Mesenchymal stem cell (in vitro differentiated cells and primary cell): ENCODE results near the gene SEPTIN10.
"Not testable (repeated sequence)": the region's sequence is repeated elsewhere in the genome, so short reads cannot be mapped to it uniquely, and the experiment has no call there.

ENCODE experiments used
- DNase-seq: peaks from one replicate; pipeline ENCODE4 v3.0.0-alpha.2; 2013
- H2AFZ ChIP-seq: one replicate; pipeline ENCODE4 v1.6.1; 2013; ENCODE audit warnings: low read depth, mild to moderate bottlenecking, control low read depth, inconsistent platforms, low read length, moderate library complexity
- H2AK5ac ChIP-seq: 2 replicates; pipeline ENCODE4 v1.6.1; 2013; ENCODE audit warnings: low read length, moderate library complexity, mild to moderate bottlenecking, inconsistent platforms; ENCODE audit not compliant: severe bottlenecking
- H2BK120ac ChIP-seq: one replicate; pipeline ENCODE4 v1.6.1; 2013; ENCODE audit warnings: low read depth, mild to moderate bottlenecking, inconsistent platforms, low read length, moderate library complexity
- H2BK12ac ChIP-seq, 2 experiments: one replicate each; pipeline ENCODE4 v1.6.1; 2013; ENCODE audit warnings: inconsistent platforms in 2 of 2, low read length in 2 of 2, mild to moderate bottlenecking in 2 of 2, moderate library complexity in 2 of 2, control low read depth in 1 of 2
- H2BK15ac ChIP-seq: one replicate; pipeline ENCODE4 v1.6.1; 2013; ENCODE audit warnings: mild to moderate bottlenecking, low read depth, inconsistent platforms; ENCODE audit not compliant: poor library complexity, severe bottlenecking
- H2BK5ac ChIP-seq: 2 replicates; pipeline ENCODE4 v1.6.1; 2013; ENCODE audit warnings: low read depth, mild to moderate bottlenecking, low read length, control low read depth, inconsistent platforms; ENCODE audit not compliant: poor library complexity, severe bottlenecking
- H3K14ac ChIP-seq, 2 experiments: one replicate each; pipeline ENCODE4 v1.6.1; 2013; ENCODE audit warnings: inconsistent platforms in 2 of 2, low read length in 2 of 2, control low read depth in 1 of 2, mild to moderate bottlenecking in 1 of 2, moderate library complexity in 1 of 2
- H3K18ac ChIP-seq, 2 experiments: one replicate each; pipeline ENCODE4 v1.6.1; 2013; ENCODE audit warnings: inconsistent platforms in 2 of 2, low read length in 2 of 2, control low read depth in 1 of 2, low read depth in 1 of 2, mild to moderate bottlenecking in 1 of 2
- H3K23ac ChIP-seq, 2 experiments: one replicate each; pipeline ENCODE4 v1.6.1; 2013; ENCODE audit warnings: inconsistent platforms in 2 of 2, low read length in 2 of 2, mild to moderate bottlenecking in 2 of 2, moderate library complexity in 2 of 2, control low read depth in 1 of 2
- H3K27ac ChIP-seq: 2 replicates; pipeline ENCODE4 v1.5.1; 2013; ENCODE audit warnings: mild to moderate bottlenecking, moderate library complexity, low read length, control low read depth, inconsistent platforms; ENCODE audit not compliant: poor library complexity, severe bottlenecking
- H3K27me3 ChIP-seq, 2 experiments: 2 replicates each; pipeline versions ENCODE4 v1.6.1 to v1.7.0; 2013; ENCODE audit warnings: low read length in 2 of 2, mild to moderate bottlenecking in 2 of 2, moderate library complexity in 2 of 2, control low read depth in 1 of 2, inconsistent platforms in 1 of 2; ENCODE audit not compliant: control insufficient read depth in 1 of 2, insufficient read depth in 1 of 2
- H3K36me3 ChIP-seq, 2 experiments: 2 replicates each; pipeline versions ENCODE4 v1.6.1 to v1.7.0; 2013; ENCODE audit warnings: low read length in 2 of 2, control low read depth in 1 of 2, inconsistent platforms in 1 of 2, low read depth in 1 of 2, mild to moderate bottlenecking in 1 of 2; ENCODE audit not compliant: insufficient read depth in 2 of 2, control insufficient read depth in 1 of 2
- H3K4ac ChIP-seq, 2 experiments: one replicate each; pipeline ENCODE4 v1.6.1; 2013; ENCODE audit warnings: inconsistent platforms in 2 of 2, low read length in 2 of 2, mild to moderate bottlenecking in 2 of 2, moderate library complexity in 2 of 2, control low read depth in 1 of 2, low read depth in 1 of 2
- H3K4me1 ChIP-seq: 2 replicates; pipeline ENCODE4 v1.6.1; 2013; ENCODE audit warnings: low read depth, low read length, control low read depth; ENCODE audit not compliant: control insufficient read depth, insufficient read depth
- H3K4me2 ChIP-seq: 2 replicates; pipeline ENCODE4 v1.6.1; 2013; ENCODE audit warnings: low read length, mild to moderate bottlenecking, inconsistent platforms; ENCODE audit not compliant: poor library complexity, severe bottlenecking
- H3K4me3 ChIP-seq, 2 experiments: 2 replicates each; pipeline versions ENCODE4 v1.5.1 to v1.7.0; 2013; ENCODE audit warnings: low read length in 2 of 2, mild to moderate bottlenecking in 2 of 2, control low read depth in 1 of 2, low read depth in 1 of 2; ENCODE audit not compliant: insufficient read depth in 1 of 2
- H3K79me1 ChIP-seq: replicated peaks from 2 replicates; pipeline ENCODE4 v1.6.1; 2013; ENCODE audit warnings: mild to moderate bottlenecking, control low read depth, low read length, inconsistent platforms; ENCODE audit not compliant: poor library complexity, severe bottlenecking
- H3K9ac ChIP-seq: 2 replicates; pipeline ENCODE4 v1.7.0; 2013; ENCODE audit warnings: mild to moderate bottlenecking, low read length, moderate library complexity
- H3K9me3 ChIP-seq: 2 replicates; pipeline ENCODE4 v1.7.0; 2013; ENCODE audit warnings: mild to moderate bottlenecking, low read length; ENCODE audit not compliant: control insufficient read depth
- H4K8ac ChIP-seq: one replicate; pipeline ENCODE4 v1.6.1; 2013; ENCODE audit warnings: inconsistent platforms, mild to moderate bottlenecking, low read length, moderate library complexity
- H4K91ac ChIP-seq: one replicate; pipeline ENCODE4 v1.6.1; 2013; ENCODE audit warnings: mild to moderate bottlenecking, low read length, inconsistent platforms
- WGBS: methylation state at CpG from one replicate; pipeline ENCODE4 v1.1.7; 2013; ENCODE audit warnings: mixed read lengths; 5-methylcytosine and 5-hydroxymethylcytosine counted together

Gene SEPTIN10

DNA sequence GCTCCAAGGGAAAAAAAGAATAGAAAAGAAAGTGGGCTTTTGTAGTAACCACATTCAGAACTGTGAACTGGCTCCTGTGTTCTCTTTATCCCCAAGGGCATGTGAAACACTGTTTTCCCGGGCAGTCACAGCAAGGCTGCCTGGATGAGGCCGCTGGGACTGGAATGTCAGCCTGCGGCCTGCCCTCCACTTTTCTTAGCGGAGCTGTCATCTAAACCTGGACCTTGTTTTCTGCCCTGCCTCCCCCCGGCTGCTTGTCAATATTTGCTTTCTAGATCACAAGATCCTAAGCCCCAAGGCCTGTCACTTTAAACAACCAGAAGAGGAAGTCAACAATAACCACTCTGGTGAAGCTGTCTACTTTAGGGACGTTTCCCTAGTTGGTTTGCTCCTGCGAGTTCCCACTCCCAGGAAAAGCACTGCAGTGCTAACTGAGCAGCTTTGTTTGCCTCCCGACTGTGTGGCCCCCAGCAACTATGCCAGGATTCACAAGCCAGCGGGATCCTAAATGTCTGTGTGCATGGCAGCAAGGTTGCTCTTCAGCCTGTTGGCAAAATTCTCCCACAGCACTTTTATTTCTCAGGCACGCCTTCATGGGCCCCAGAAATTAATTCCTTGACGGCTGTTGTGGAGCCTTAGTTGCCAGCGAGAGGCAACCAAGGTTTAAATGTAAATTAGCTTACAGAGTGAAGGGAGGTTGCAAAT lies 31.0 kb upstream of the SEPTIN10 start:
- peak overlapping the region; percentile 32 for H3K27ac ChIP-seq
- no peaks in the 10 kb centered on the region for H3K27me3 ChIP-seq
- no peak overlapping the region for H3K23ac ChIP-seq
- H2AFZ ChIP-seq = peak overlapping the region; percentile 48
- H3K79me1 ChIP-seq = no peaks in the 10 kb centered on the region
- peaks cover 8% of the 10 kb centered on the region for H3K4me1 ChIP-seq
- peak overlapping the region in 1 of 2 experiments; percentile 19 for H3K14ac ChIP-seq
- H2BK15ac ChIP-seq = no peak overlapping the region
- H3K4me2 ChIP-seq = no peak overlapping the region
- 17% methylated on average over 10 of the region's 12 CpGs for WGBS
- H2BK5ac ChIP-seq = no peak overlapping the region
- H3K18ac ChIP-seq = peak overlapping the region in 1 of 2 experiments; percentile 9
- peak overlapping the region in 1 of 2 experiments; percentile 38 for H3K4me3 ChIP-seq
- DNase-seq = peak; percentile 45
- peak overlapping the region; percentile 35 to 49 for H3K4ac ChIP-seq
- peak overlapping the region; percentile 38 for H2BK120ac ChIP-seq
- peak overlapping the region; percentile 56 for H3K9ac ChIP-seq
- H4K91ac ChIP-seq = peak overlapping the region; percentile 57
- peak overlapping the region; percentile 81 for H4K8ac ChIP-seq
- H2AK5ac ChIP-seq = no peak overlapping the region
- H3K36me3 ChIP-seq = no peaks in the 10 kb centered on the region
- no peaks in the 10 kb centered on the region for H3K9me3 ChIP-seq
- no peak overlapping the region for H2BK12ac ChIP-seq

DNA sequence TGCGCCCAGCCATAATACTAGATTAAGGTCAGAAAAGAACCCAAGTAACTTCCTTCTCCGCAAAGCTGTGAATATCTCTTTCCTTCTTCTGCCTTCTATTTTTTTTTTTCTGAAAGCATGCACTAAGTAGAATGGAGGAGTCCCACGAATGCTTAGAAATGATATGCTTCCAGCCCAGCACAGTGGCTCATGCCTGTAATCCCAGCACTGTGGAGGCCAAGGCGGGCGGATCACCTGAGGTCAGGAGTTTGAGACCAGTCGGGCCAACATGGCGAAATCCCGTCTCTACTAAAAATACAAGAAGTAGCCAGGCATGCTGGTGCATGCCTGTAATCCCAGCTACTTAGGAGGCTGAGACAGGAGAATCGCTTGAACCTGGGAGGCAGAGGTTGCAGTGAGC lies 26.2 kb upstream of the SEPTIN10 start:
- H3K4ac ChIP-seq, H2AK5ac ChIP-seq, H3K79me1 ChIP-seq, H3K9me3 ChIP-seq, H4K91ac ChIP-seq, H3K14ac ChIP-seq, H3K23ac ChIP-seq, DNase-seq, H2BK12ac ChIP-seq, H2BK120ac ChIP-seq, H2AFZ ChIP-seq, H3K9ac ChIP-seq, H3K4me2 ChIP-seq, H3K4me1 ChIP-seq, H3K27me3 ChIP-seq, H3K18ac ChIP-seq, H2BK5ac ChIP-seq, H3K36me3 ChIP-seq, H2BK15ac ChIP-seq, H3K4me3 ChIP-seq, H3K27ac ChIP-seq: not testable (repeated sequence)
- 97% methylated on average over 8 of the region's 9 CpGs for WGBS
- H4K8ac ChIP-seq = peak overlapping the region; percentile 28

DNA sequence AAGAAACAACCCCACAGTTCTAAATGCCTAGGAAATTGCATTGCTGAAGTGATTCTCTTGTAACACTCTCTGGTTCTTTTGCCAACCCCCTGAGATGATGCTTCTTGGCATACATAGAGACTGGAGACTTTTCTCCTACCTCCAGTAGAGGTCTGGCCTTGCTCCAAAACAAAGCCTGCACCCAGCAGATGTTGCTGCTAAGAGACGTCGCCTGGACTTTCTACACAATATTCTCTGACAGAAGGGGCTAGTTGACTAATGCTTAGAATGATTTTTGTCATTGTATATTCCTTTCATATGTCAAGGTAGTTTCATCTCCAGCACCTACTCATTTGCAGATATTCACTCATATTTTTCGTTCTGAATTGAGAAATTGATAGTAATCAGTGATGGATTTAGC lies 25.0 kb upstream of the SEPTIN10 start:
- no peak overlapping the region for H2BK12ac ChIP-seq
- no peak overlapping the region for H3K14ac ChIP-seq
- H2BK120ac ChIP-seq = no peak overlapping the region
- H3K36me3 ChIP-seq = no peaks in the 10 kb centered on the region
- no peak overlapping the region for H3K4me2 ChIP-seq
- H2AFZ ChIP-seq = no peak overlapping the region
- no peak overlapping the region for H3K9ac ChIP-seq
- H2AK5ac ChIP-seq = no peak overlapping the region
- H3K4me1 ChIP-seq = no peaks in the 10 kb centered on the region
- no peaks in the 10 kb centered on the region for H3K79me1 ChIP-seq
- H4K91ac ChIP-seq = no peak overlapping the region
- H3K27me3 ChIP-seq = no peaks in the 10 kb centered on the region
- H2BK5ac ChIP-seq = no peak overlapping the region
- no peak for DNase-seq
- 60% methylated on average over 1 of the region's 3 CpGs for WGBS
- H4K8ac ChIP-seq = no peak overlapping the region
- H3K4ac ChIP-seq = no peak overlapping the region
- no peak overlapping the region for H3K23ac ChIP-seq
- no peak overlapping the region for H3K18ac ChIP-seq
- no peaks in the 10 kb centered on the region for H3K9me3 ChIP-seq
- H2BK15ac ChIP-seq = no peak overlapping the region
- H3K4me3 ChIP-seq = no peak overlapping the region
- no peak overlapping the region for H3K27ac ChIP-seq

DNA sequence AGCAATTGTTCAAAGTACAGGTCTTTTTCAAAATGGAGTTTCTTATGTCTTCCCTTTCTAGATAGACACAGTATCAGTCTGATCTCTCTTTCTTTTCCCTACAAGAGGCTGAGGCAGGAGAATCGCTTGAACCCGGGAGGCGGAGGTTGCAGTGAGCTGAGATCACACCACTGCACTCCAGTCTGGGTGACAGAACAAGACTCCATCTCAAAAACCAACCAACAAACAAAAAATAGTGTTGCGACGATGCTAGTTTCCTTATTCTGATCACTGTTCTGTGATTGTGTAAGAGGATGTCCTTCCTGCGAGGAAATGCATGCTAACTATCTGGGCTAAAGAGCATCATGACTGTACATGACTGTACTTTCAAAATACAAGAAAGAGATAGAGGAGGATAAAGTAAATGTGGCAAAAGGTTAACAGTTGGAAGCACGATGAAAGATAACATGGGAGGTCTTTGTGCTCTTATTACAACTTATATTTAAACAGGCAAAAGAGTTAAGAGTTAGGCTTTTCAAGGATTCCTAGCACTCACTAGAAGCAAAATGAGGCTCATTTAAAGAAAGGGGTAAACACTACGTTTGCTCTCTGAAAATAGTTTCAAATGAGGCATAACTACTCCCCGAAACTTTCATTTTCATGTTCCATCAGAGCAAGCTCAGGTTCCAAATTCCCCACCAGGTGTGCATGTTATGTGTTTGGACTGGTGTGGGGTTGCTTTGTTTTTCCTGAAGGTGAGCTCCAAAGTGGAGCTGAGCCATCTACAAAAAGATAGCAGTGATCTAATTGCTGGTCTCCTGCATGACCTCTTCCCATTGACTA lies 24.2 kb upstream of the SEPTIN10 start:
- no peak overlapping the region for H2AK5ac ChIP-seq
- H2BK15ac ChIP-seq = no peak overlapping the region
- no peaks in the 10 kb centered on the region for H3K4me1 ChIP-seq
- H2BK120ac ChIP-seq = no peak overlapping the region
- 72% methylated on average over 7 of the region's 9 CpGs for WGBS
- no peak overlapping the region for H3K18ac ChIP-seq
- H3K4me3 ChIP-seq = no peak overlapping the region
- H3K36me3 ChIP-seq = no peaks in the 10 kb centered on the region
- no peaks in the 10 kb centered on the region for H3K9me3 ChIP-seq
- H3K23ac ChIP-seq = no peak overlapping the region
- no peak overlapping the region for H3K14ac ChIP-seq
- H4K8ac ChIP-seq = no peak overlapping the region
- no peak overlapping the region for H3K4me2 ChIP-seq
- DNase-seq = peak; percentile 63
- no peak overlapping the region for H4K91ac ChIP-seq
- no peak overlapping the region for H3K27ac ChIP-seq
- peak overlapping the region; percentile 14 for H2AFZ ChIP-seq
- H3K27me3 ChIP-seq = no peaks in the 10 kb centered on the region
- H3K4ac ChIP-seq = no peak overlapping the region
- no peaks in the 10 kb centered on the region for H3K79me1 ChIP-seq
- peak overlapping the region; percentile 24 for H3K9ac ChIP-seq
- no peak overlapping the region for H2BK5ac ChIP-seq
- H2BK12ac ChIP-seq = no peak overlapping the region
